K562 (cell line): ENCODE measurements around the gene CCSER1.

ENCODE experiments used
- CXXC5 ChIP-seq: fragments of 250-450 bp; sonication (Bioruptor Pico); IDR thresholded peaks from 2 replicates; pipeline ENCODE4 v1.8.0; 2022; ENCODE audit warnings: inconsistent platforms, mild to moderate bottlenecking, moderate library complexity
- E4F1 ChIP-seq: fragments of 250-450 bp; sonication (Bioruptor Pico); IDR thresholded peaks from 2 replicates; pipeline ENCODE4 v1.5.0; 2021; ENCODE audit warnings: mild to moderate bottlenecking, borderline replicate concordance
- EP300 ChIP-seq: IDR thresholded peaks from 2 replicates; pipeline ENCODE4 v1.6.1; 2012; ENCODE audit warnings: low read length, improper control_type of control experiment
- JUN ChIP-seq, 2 experiments: sonication (generic) in 1 of 2; formaldehyde crosslinking in 1 of 2; IDR thresholded peaks; 2 replicates each; pipeline versions ENCODE4 v1.6.1 to v1.8.0; 2012 to 2022; ENCODE audit warnings: borderline replicate concordance in 2 of 2, mild to moderate bottlenecking in 2 of 2, improper control_type of control experiment in 1 of 2, low read depth in 1 of 2, low read length in 1 of 2, missing genetic modification reagents in 1 of 2
- MIER1 ChIP-seq: fragments of 450-650 bp; IDR thresholded peaks from 2 replicates; pipeline ENCODE4 v1.6.1; 2016; ENCODE audit warnings: antibody characterized with exemption, mild to moderate bottlenecking, low read depth
- RBM15 ChIP-seq: fragments of 200-400 bp; formaldehyde crosslinking; IDR thresholded peaks from 2 replicates; pipeline ENCODE4 v1.6.1; 2018; ENCODE audit warnings: mild to moderate bottlenecking, low read length, moderate library complexity; ENCODE audit not compliant: insufficient read depth
- ZNF133 ChIP-seq: fragments of 250-450 bp; sonication (Bioruptor Pico); IDR thresholded peaks from 2 replicates; pipeline ENCODE4 v1.4.0; 2020; ENCODE audit warnings: mild to moderate bottlenecking
- TF ChIP-seq, protein P1 (sequence below), 2 experiments: fragments of 450-650 bp in 1 of 2; sonication (generic) in 1 of 2; formaldehyde crosslinking in 1 of 2; IDR thresholded peaks in 1 of 2; conservative IDR thresholded peaks in 1 of 2; 2 replicates each; pipeline versions ENCODE4 v1.6.1 to v1.8.1; 2016 to 2023; ENCODE audit warnings: mild to moderate bottlenecking in 2 of 2, moderate library complexity in 2 of 2, inconsistent platforms in 1 of 2, missing genetic modification reagents in 1 of 2
- TF ChIP-seq, protein P2 (sequence below), 3 experiments: IDR thresholded peaks in 2 of 3; conservative IDR thresholded peaks in 1 of 3; 2 replicates each; pipeline ENCODE4 v1.5.1; 2011 to 2012; ENCODE audit warnings: low read length in 3 of 3, mild to moderate bottlenecking in 3 of 3, control low read depth in 2 of 3, improper control_type of control experiment in 1 of 3, inconsistent platforms in 1 of 3, low read depth in 1 of 3, mixed read lengths in 1 of 3, moderate library complexity in 1 of 3; ENCODE audit not compliant: insufficient read depth in 2 of 3
- TF ChIP-seq, protein P3 (sequence below): sonication (generic); formaldehyde crosslinking; IDR thresholded peaks from 2 replicates; pipeline ENCODE4 v1.8.0; 2022; ENCODE audit warnings: mild to moderate bottlenecking, low read depth, missing genetic modification reagents

- TF ChIP-seq E4F1 (no peak), CXXC5 (CRISPR knock-in tag) (no peak), RBM15 (no peak), ZNF133 (CRISPR knock-in tag) (no peak), EP300 (no peak), MIER1 (no peak), JUN (IDR thresholded peaks at IDR 0.05; ENCODE audit: borderline replicate concordance, low read depth, low read length) (no peak), JUN (CRISPR knock-in tag; IDR thresholded peaks at IDR 0.05; ENCODE audit: borderline replicate concordance) (no peak)
- TF ChIP-seq, protein P1, sequence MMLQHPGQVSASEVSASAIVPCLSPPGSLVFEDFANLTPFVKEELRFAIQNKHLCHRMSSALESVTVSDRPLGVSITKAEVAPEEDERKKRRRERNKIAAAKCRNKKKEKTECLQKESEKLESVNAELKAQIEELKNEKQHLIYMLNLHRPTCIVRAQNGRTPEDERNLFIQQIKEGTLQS (IDR thresholded peaks at IDR 0.05), result no peak
- TF ChIP-seq, protein P1 (CRISPR knock-in tag; conservative IDR thresholded peaks at IDR 0.05), result no peak
- TF ChIP-seq, protein P2, sequence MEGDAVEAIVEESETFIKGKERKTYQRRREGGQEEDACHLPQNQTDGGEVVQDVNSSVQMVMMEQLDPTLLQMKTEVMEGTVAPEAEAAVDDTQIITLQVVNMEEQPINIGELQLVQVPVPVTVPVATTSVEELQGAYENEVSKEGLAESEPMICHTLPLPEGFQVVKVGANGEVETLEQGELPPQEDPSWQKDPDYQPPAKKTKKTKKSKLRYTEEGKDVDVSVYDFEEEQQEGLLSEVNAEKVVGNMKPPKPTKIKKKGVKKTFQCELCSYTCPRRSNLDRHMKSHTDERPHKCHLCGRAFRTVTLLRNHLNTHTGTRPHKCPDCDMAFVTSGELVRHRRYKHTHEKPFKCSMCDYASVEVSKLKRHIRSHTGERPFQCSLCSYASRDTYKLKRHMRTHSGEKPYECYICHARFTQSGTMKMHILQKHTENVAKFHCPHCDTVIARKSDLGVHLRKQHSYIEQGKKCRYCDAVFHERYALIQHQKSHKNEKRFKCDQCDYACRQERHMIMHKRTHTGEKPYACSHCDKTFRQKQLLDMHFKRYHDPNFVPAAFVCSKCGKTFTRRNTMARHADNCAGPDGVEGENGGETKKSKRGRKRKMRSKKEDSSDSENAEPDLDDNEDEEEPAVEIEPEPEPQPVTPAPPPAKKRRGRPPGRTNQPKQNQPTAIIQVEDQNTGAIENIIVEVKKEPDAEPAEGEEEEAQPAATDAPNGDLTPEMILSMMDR (IDR thresholded peaks at IDR 0.05 in 2 of 3, conservative IDR thresholded peaks at IDR 0.05 in 1 of 3; ENCODE audit: insufficient read depth in 2 of 3, low read depth in 1 of 3, low read length in 3 of 3), result no peak
- TF ChIP-seq, protein P3, sequence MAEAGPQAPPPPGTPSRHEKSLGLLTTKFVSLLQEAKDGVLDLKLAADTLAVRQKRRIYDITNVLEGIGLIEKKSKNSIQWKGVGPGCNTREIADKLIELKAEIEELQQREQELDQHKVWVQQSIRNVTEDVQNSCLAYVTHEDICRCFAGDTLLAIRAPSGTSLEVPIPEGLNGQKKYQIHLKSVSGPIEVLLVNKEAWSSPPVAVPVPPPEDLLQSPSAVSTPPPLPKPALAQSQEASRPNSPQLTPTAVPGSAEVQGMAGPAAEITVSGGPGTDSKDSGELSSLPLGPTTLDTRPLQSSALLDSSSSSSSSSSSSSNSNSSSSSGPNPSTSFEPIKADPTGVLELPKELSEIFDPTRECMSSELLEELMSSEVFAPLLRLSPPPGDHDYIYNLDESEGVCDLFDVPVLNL (CRISPR knock-in tag), result no peak
Observed at GRCh38 chr4:91258326-91258725, 1131.1 kb downstream of the CCSER1 start.
